Mucosa of rectum (tissue), 2 donors: ENCODE results near the gene EEPD1.

Source experiments
- H3K27ac ChIP-seq, 2 donors: one replicate each; pipeline ENCODE4 v1.7.0; 2013; ENCODE audit warnings: inconsistent platforms in 2 of 2, low read depth in 2 of 2, low read length in 2 of 2
- H3K27me3 ChIP-seq, 2 donors: one replicate each; pipeline ENCODE4 v1.7.0; 2013; ENCODE audit warnings: low read length in 2 of 2; ENCODE audit not compliant: control insufficient read depth in 2 of 2, insufficient read depth in 2 of 2
- H3K36me3 ChIP-seq, 2 donors: one replicate each; pipeline ENCODE4 v1.7.0; 2013; ENCODE audit warnings: low read length in 2 of 2; ENCODE audit not compliant: control insufficient read depth in 2 of 2, insufficient read depth in 2 of 2
- H3K4me1 ChIP-seq, 2 donors: one replicate each; pipeline ENCODE4 v1.7.0; 2013; ENCODE audit warnings: low read length in 2 of 2, mild to moderate bottlenecking in 1 of 2; ENCODE audit not compliant: control insufficient read depth in 2 of 2, insufficient read depth in 2 of 2
- H3K4me3 ChIP-seq, 2 donors: one replicate each; pipeline ENCODE4 v1.7.0; 2013; ENCODE audit warnings: low read length in 2 of 2
- H3K9ac ChIP-seq, 2 donors: one replicate each; pipeline ENCODE4 v1.7.0; 2013; ENCODE audit warnings: low read length in 2 of 2, low read depth in 1 of 2, mild to moderate bottlenecking in 1 of 2
- H3K9me3 ChIP-seq, 2 donors: one replicate each; pipeline ENCODE4 v1.7.0; 2013; ENCODE audit warnings: low read length in 2 of 2; ENCODE audit not compliant: control insufficient read depth in 2 of 2
- donor health status: healthy.
- donor health status: Normal muscosa, but diverticular disease.

Gene EEPD1

DNA sequence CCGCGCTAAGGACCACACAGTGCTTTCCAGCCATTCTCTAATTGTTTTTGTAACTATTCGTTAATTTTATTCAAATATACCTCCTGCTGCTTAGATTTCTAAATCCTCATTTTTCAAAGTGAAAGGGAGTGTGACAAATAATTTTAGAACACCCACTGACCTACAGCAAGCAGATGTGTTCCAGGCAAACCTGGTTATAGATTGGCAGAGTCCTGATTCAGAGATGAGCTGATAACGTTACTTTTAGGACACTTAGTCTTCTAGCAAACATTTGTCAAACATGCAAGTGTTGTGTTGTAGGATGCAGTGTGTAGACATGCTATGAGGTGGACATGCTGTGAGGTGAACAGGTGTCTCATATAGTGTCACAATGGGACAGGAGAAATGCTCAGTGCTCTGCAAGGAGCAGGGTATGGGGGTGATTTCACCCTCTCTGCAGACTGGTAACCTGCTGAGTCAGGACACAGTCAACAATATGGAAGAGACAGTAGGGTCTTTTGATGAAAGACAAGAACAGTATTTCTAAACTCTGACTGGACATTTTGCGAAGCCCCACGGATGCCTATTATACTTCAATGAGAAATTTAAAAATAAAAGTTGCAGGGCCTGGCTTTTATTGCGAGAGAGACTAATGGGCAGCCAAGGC lies 144.4 kb downstream of the EEPD1 start:
- Histone ChIP-seq H3K9ac (no peak overlapping the region), H3K27me3 (no peaks in the 10 kb centered on the region), H3K27ac (no peak overlapping the region), H3K4me1 (peaks cover 3% of the 10 kb centered on the region in 2 donors), H3K9me3 (no peaks in the 10 kb centered on the region), H3K4me3 (no peak overlapping the region), H3K36me3 (peaks cover 6 to 12% of the 10 kb centered on the region in 2 donors)

- no peak overlapping the region for H3K27ac ChIP-seq
- H3K36me3 ChIP-seq: peaks cover 6 to 12% of the 10 kb centered on the region in 2 donors
- no peaks in the 10 kb centered on the region for H3K27me3 ChIP-seq
- H3K4me1 ChIP-seq: peaks cover 0 to 3% of the 10 kb centered on the region in 2 donors
- no peaks in the 10 kb centered on the region for H3K9me3 ChIP-seq
- H3K4me3 ChIP-seq: no peak overlapping the region
- H3K9ac ChIP-seq: no peak overlapping the region
Observed at GRCh38 chr7:36298106-36298505, 145.1 kb downstream of the EEPD1 start.

DNA sequence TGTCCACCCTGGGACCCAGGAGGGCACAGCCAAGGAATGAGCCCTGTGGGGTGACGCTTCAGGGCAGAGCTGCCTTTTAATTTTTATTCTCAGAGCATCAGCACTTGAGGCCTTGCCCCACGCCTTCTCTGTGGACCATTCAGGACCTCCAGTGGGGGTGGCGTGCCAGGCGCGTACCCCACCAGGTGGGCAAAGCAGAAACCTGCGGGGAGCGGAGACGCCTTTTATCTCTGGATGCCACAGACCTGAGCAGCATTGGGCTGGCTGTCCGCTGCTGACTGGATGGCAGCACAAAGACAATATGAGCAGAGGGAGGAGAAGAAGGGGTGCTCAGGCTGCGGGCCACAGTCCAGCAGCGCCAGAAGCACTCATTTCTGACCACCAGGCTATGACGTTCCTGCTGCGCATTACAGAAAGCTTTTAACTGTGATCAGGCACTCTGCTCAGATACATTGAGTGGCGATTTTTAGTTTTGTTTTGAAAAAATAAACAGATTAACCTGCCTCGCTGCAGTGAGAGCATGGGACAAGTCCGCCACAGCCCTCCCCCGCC lies 146.2 kb downstream of the EEPD1 start:
- Histone ChIP-seq H3K4me1 (peaks cover 3 to 11% of the 10 kb centered on the region in 2 donors), H3K9me3 (no peaks in the 10 kb centered on the region)

DNA sequence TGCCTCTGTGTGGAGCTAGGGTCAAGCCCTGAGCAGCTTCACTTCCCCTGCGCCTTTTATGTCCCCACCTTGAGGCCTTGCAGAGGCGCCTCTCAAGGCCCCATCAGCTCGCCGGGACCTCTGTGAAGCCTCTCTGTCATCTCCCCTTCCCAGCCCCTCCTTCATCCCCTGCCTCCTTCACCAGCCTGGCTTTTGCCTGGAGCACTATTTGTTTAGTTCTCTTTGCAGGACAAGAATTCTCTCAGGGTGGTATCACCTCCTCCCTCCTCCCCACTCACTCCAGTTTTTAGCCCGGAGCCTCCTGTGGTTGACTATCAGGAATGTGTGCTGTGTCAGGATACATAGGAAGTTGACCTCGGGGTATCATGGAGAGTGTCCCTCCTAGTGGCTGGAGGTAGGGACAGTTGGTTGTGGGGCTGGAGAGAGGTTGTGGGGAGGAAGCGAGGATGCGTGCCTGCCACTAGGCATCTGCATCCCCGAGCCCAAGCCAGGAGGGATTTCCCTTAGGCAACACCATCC lies 146.8 kb downstream of the EEPD1 start:
- H3K27ac ChIP-seq: no peak overlapping the region

More for the DNA sequence above, 146.2 kb downstream of the EEPD1 start:
- Histone ChIP-seq H3K27me3 (no peaks in the 10 kb centered on the region), H3K36me3 (peaks cover 6 to 12% of the 10 kb centered on the region in 2 donors), H3K4me3 (no peak overlapping the region), H3K27ac (no peak overlapping the region), H3K9ac (no peak overlapping the region)

GRCh38 chr7:36300696-36301350 lies 147.8 kb downstream of the EEPD1 start:
- no peaks in the 10 kb centered on the region for H3K27me3 ChIP-seq
- no peaks in the 10 kb centered on the region for H3K9me3 ChIP-seq
- H3K27ac ChIP-seq: no peak overlapping the region
- H3K4me3 ChIP-seq: no peak overlapping the region
- H3K4me1 ChIP-seq: peaks cover 3 to 11% of the 10 kb centered on the region in 2 donors
- no peak overlapping the region for H3K9ac ChIP-seq
- peaks cover 6 to 12% of the 10 kb centered on the region in 2 donors for H3K36me3 ChIP-seq

More for the DNA sequence above, 146.8 kb downstream of the EEPD1 start:
- Histone ChIP-seq H3K4me3 (no peak overlapping the region), H3K4me1 (peaks cover 3 to 11% of the 10 kb centered on the region in 2 donors), H3K36me3 (peaks cover 6 to 12% of the 10 kb centered on the region in 2 donors), H3K27me3 (no peaks in the 10 kb centered on the region), H3K9ac (no peak overlapping the region), H3K9me3 (no peaks in the 10 kb centered on the region)

DNA sequence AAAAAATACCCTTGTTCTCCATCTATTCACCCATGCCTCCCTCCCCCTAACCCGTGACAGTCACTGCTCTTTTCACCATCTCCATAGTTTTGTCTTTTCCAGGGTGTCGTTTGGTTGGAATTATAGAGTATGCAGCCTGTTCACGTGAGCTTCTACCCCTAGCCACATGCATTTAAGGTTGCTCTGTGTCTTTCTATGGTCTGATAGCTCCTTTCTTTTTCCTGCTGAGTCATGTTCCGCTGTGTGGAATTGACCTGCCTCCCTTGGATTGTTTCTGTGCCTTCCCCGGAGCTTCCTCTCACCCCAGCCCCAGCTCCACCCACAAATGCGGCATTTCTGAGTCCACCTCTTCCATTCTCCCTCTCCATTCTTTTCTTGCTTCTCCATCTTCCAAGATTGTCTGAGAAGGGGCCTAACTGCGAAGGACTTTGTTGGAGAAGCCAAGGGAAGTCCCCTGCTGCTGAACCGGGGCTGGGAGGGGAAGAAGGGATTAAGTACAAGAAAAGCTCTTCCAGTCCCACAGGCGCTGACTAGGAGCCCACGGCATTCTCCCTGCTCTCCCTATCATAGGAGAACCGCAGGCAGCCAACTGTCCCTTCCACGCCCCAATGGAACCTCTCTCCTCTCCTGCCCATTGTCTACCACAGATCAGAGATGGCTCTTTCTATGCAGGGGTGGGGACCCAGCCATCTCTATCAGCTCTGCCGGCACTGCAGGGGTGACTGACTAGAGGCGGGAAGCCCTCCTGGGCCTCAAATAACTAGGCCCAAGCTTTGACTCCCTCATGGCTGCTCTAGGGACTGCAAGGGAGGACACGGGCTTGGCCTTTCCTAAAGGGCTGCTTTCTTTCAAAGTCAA lies 149.1 kb downstream of the EEPD1 start:
- H3K4me3 ChIP-seq: no peak overlapping the region
- H3K27ac ChIP-seq: peak overlapping the region in 1 of 2 donors; percentile 21
- H3K9me3 ChIP-seq: no peaks in the 10 kb centered on the region
- H3K27me3 ChIP-seq: no peaks in the 10 kb centered on the region
- peaks cover 3 to 11% of the 10 kb centered on the region in 2 donors for H3K4me1 ChIP-seq
- H3K36me3 ChIP-seq: peaks cover 6 to 12% of the 10 kb centered on the region in 2 donors
- no peak overlapping the region for H3K9ac ChIP-seq

- H3K9me3 ChIP-seq: no peaks in the 10 kb centered on the region
- no peak overlapping the region for H3K4me3 ChIP-seq
- peaks cover 3 to 11% of the 10 kb centered on the region in 2 donors for H3K4me1 ChIP-seq
- no peak overlapping the region for H3K9ac ChIP-seq
- H3K36me3 ChIP-seq: peaks cover 6 to 9% of the 10 kb centered on the region in 2 donors
- no peaks in the 10 kb centered on the region for H3K27me3 ChIP-seq
- H3K27ac ChIP-seq: peak overlapping the region; percentile 18 to 21
Observed at GRCh38 chr7:36303202-36304098, 150.4 kb downstream of the EEPD1 start.

DNA sequence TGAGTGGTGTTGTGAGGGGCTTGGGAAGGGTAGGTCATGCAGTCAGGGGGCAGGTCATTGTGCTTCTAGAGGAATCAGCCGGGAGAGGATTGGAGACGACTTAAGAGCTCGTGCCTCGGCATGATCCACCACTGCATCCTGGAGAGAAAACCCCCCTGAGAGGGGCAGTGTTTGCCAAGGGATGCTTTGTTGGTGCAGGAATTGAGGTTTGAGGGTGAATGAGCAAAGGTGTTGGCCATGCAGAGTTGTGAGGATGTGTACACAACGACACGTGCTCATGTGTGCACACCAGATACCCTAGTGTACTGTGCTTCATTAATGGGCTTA lies 151.0 kb downstream of the EEPD1 start:
- Histone ChIP-seq H3K36me3 (peaks cover 4% of the 10 kb centered on the region in 2 donors), H3K4me1 (peaks cover 3 to 11% of the 10 kb centered on the region in 2 donors), H3K9me3 (no peaks in the 10 kb centered on the region), H3K9ac (no peak overlapping the region), H3K27ac (peak overlapping the region; percentile 10 to 21), H3K27me3 (no peaks in the 10 kb centered on the region), H3K4me3 (no peak overlapping the region)

DNA sequence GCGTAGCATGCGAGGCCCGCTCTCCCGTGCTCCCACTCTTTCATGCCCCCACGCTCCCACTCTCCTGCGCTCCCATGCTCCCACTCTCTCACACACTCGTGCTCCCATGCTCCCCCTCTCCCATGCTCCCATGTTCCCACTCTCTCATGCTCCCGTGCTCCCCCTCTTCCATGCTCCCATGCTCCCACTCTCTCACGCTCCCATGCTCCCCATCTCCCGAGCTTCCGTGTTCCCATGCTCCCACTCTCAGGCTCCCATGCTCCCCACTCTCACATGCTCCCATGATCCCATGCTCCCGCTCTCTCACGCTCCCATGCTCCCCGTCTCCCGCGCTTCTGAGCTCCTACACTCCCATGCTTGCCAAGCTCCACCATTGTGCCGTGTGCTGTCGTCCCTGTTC lies 152.2 kb downstream of the EEPD1 start:
- Histone ChIP-seq H3K36me3 (no peaks in the 10 kb centered on the region), H3K27ac (no peak overlapping the region), H3K4me3 (no peak overlapping the region), H3K27me3 (no peaks in the 10 kb centered on the region), H3K9ac (no peak overlapping the region), H3K9me3 (no peaks in the 10 kb centered on the region), H3K4me1 (peaks cover 3 to 11% of the 10 kb centered on the region in 2 donors)
